HEK293T (cell line): Measurements from ENCODE around the gene PRSS57.

ENCODE experiments used
- BHLHE40 ChIP-seq: fragments of 450-650 bp; IDR thresholded peaks from 2 replicates; pipeline ENCODE4 v1.6.1; 2016; ENCODE audit warnings: mild to moderate bottlenecking, moderate library complexity, borderline replicate concordance
- ELF4 ChIP-seq: fragments of 450-650 bp; IDR thresholded peaks from 2 replicates; pipeline ENCODE4 v1.6.1; 2017; ENCODE audit warnings: antibody characterized with exemption
- FOXK2 ChIP-seq: fragments of 450-650 bp; IDR thresholded peaks from 2 replicates; pipeline ENCODE4 v1.6.1; 2016; ENCODE audit warnings: mild to moderate bottlenecking
- SP1 ChIP-seq: fragments of 450-650 bp; IDR thresholded peaks from 2 replicates; pipeline ENCODE4 v1.6.1; 2017

DNA sequence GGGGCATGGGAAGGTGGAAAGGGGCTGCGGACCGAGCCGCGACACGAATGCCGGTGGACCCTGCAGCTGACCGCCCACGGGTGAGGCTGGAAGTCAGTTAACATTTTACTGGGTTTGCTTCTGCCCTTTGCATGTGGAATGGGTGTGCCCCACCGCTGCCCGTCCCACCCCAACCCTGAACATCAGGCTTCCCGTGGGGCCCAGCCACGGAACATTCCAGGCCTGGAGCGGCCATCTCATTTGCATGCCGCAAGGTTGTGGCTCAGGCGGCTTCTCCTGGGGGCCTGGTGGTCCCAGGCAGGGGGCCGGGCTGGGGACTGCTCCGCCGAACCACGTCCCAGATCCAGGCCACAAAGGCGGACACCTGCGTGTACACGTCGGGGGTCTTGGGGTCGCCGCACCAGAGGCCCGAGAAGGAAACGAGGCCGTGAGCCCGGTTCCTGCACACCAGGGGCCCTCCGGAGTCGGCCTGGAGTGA is 9.8 kb downstream of the PRSS57 start:
- no peak for TF ChIP-seq SP1
- TF ChIP-seq ELF4: no peak
- no peak for TF ChIP-seq BHLHE40
- TF ChIP-seq FOXK2: no peak
